Fibroblast of lung (primary cell): ENCODE data around the gene OGA.

Experiments
- CTCF ChIP-seq, 2 donors: IDR thresholded peaks in 1 of 2; conservative IDR thresholded peaks in 1 of 2; 1 replicate in 1 of 2; 2 replicates in 1 of 2; pipeline ENCODE4 v1.5.1; 2011 to 2012; ENCODE audit warnings: low read length in 2 of 2, control low read depth in 1 of 2, inconsistent platforms in 1 of 2, low read depth in 1 of 2, mild to moderate bottlenecking in 1 of 2
- EZH2 ChIP-seq: IDR thresholded peaks from 2 replicates; pipeline ENCODE4 v1.5.1; 2012; ENCODE audit warnings: low read length, control low read depth, mild to moderate bottlenecking; ENCODE audit errors: missing control alignments

DNA sequence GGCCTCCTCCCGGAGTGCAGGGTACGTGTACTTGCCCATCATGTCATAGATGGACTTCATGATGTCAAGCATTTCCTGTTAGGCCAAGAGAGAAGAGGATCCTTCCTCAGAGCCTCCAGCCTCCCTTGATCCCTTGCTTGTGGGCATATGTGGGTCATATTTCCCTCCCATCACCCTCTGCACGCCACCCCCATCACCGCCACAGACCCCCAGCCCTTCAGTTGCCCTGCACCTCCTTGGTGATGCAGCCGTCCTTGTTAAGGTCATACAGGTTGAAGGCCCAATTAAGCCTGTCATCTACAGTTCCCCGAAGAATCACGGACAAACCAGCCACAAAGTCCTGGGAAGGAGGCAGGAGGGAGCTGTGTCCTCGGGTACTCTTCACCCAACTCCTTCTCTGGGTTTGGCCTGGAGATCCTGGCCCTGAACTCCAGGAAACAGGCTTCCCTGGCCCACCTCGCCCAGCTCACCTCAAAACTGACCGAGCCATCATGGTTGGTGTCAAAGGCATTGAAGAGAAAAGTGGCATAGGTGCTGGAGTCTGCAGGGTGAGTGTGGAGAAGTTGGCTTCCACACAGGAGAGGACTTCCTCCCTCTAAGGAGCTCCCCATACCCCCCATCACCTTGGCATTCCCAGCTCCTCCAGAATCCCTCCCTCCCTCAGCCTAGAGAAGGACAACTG, 9.8 kb upstream of the OGA start:
- TF ChIP-seq CTCF (conservative IDR thresholded peaks at IDR 0.05 in 1 of 2, IDR thresholded peaks at IDR 0.05 in 1 of 2; ENCODE audit: low read depth in 1 of 2, low read length in 2 of 2) (no peak), EZH2 (no peak)
